ENCODE results near the gene PAN3. TPM values are rescaled to one million over a fixed set of nuclear protein-coding genes. Genes with fewer than 3 reads are reported as not detected.

PAN3 gene
- total RNA-seq, 1 experiment from 2014 or later: 48.5 TPM

DNA sequence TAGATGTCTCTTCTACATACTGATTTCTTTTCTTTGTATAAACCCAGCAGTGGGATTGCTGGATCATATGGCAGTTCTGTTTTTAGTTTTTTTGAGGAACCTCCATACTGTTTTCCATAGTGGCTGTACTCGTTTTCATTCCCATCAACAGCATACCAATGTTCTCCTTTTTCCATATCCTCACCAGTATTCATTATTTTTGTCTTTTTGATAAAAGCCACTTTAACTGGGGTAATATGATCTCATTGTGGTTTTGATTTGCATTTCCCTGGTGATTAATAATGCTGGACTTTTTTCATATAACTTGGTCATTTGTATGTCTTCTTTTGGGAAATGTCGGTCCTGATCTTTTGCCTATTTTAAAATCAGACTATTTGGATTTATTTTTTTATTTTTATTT is 108.5 kb downstream of the PAN3 start:
- Histone ChIP-seq H3K9ac (ENCODE audit: extremely low read depth, insufficient read length, low read length) (no peak overlapping the region), H4K5ac (ENCODE audit: insufficient read length, low read depth, low read length) (no peak overlapping the region), H3K4me1 (ENCODE audit: insufficient read depth, low read length) (no peaks in the 10 kb centered on the region), H2BK120ac (ENCODE audit: low read depth, low read length, poor library complexity, severe bottlenecking) (no peak overlapping the region), H3T11ph (ENCODE audit: low read length) (no peak overlapping the region), H4K91ac (ENCODE audit: insufficient read length, low read depth, low read length) (no peak overlapping the region), H3K14ac (ENCODE audit: insufficient read depth, low read length) (no peak overlapping the region), H3K4ac (ENCODE audit: low read depth, low read length) (no peak overlapping the region), H2BK20ac (ENCODE audit: low read depth, low read length, poor library complexity, severe bottlenecking) (no peak overlapping the region), H3K18ac (ENCODE audit: insufficient read length, low read depth, low read length) (no peak overlapping the region), H2BK5ac (ENCODE audit: insufficient read length, low read length) (no peak overlapping the region), H3K56ac (ENCODE audit: insufficient read length, low read depth, low read length) (no peak overlapping the region), H3K4me2 (ENCODE audit: insufficient read depth, insufficient read length, low read length) (no peak overlapping the region), H4K8ac (replicated peaks; ENCODE audit: insufficient read length, low read depth, low read length) (no peak overlapping the region), H3K79me1 (ENCODE audit: insufficient read depth, low read depth, low read length, poor library complexity, severe bottlenecking) (peaks cover 3% of the 10 kb centered on the region), H4K20me1 (ENCODE audit: control insufficient read depth, insufficient read depth, insufficient read length) (no peaks in the 10 kb centered on the region), H2AK5ac (ENCODE audit: insufficient read length, low read length) (no peak overlapping the region), H3K79me2 (ENCODE audit: insufficient read depth, low read length) (no peaks in the 10 kb centered on the region), H2BK15ac (ENCODE audit: low read depth, low read length) (no peak overlapping the region), H3K23ac (ENCODE audit: insufficient read length, low read depth, low read length) (no peak overlapping the region), H2BK12ac (ENCODE audit: insufficient read length, low read depth, low read length) (no peak overlapping the region), H3K27ac (ENCODE audit: insufficient read length, low read depth, low read length) (no peak overlapping the region), H2AFZ (ENCODE audit: low read length) (no peak overlapping the region), H3K9me3 (ENCODE audit: control insufficient read depth, low read depth, low read length) (no peaks in the 10 kb centered on the region), H3K23me2 (ENCODE audit: insufficient read length, low read depth, low read length, poor library complexity, severe bottlenecking) (no peaks in the 10 kb centered on the region), H3K27me3 (ENCODE audit: insufficient read depth, low read length) (no peaks in the 10 kb centered on the region)
- no peak overlapping the region for H3K4me3 Mint-ChIP-seq
- TF ChIP-seq, protein P1, sequence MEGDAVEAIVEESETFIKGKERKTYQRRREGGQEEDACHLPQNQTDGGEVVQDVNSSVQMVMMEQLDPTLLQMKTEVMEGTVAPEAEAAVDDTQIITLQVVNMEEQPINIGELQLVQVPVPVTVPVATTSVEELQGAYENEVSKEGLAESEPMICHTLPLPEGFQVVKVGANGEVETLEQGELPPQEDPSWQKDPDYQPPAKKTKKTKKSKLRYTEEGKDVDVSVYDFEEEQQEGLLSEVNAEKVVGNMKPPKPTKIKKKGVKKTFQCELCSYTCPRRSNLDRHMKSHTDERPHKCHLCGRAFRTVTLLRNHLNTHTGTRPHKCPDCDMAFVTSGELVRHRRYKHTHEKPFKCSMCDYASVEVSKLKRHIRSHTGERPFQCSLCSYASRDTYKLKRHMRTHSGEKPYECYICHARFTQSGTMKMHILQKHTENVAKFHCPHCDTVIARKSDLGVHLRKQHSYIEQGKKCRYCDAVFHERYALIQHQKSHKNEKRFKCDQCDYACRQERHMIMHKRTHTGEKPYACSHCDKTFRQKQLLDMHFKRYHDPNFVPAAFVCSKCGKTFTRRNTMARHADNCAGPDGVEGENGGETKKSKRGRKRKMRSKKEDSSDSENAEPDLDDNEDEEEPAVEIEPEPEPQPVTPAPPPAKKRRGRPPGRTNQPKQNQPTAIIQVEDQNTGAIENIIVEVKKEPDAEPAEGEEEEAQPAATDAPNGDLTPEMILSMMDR (conservative IDR thresholded peaks at IDR 0.05): no peak
- no peak overlapping the region for H3K27ac Mint-ChIP-seq
- peaks cover 25 to 69% (median 40%) of the 10 kb centered on the region in 3 experiments; a peak in 6 of 7 replicates for H3K36me3 Mint-ChIP-seq (ENCODE audit: insufficient read depth in 1 of 3, low read depth in 3 of 3)
- no peak for DNase-seq
- no peaks in the 10 kb centered on the region for H3K27me3 Mint-ChIP-seq (ENCODE audit: low read depth)
- no CpG with 5 or more reads among the region's 2 CpGs for WGBS (ENCODE audit: extremely low coverage, insufficient read length, low lambda C conversion rate)
- H3K9me3 Mint-ChIP-seq: no peaks in the 10 kb centered on the region
- H3K4me1 Mint-ChIP-seq: peaks cover 5 to 11% of the 10 kb centered on the region in 2 experiments
